ENCODE measurements around the gene MPRIP. TPM values are rescaled to one million over a fixed set of nuclear protein-coding genes. Genes with fewer than 3 reads are reported as not detected.

MPRIP gene
- total RNA-seq, 1 experiment from 2014 or later = 284 TPM

GRCh38 chr17:17172990-17173389, 130.7 kb downstream of the MPRIP start:
- Histone ChIP-seq H3K36me3 (ENCODE audit: control insufficient read depth, insufficient read depth, low read length) (no peaks in the 10 kb centered on the region; the same call in none of the 2 replicates), H3K4me3 (ENCODE audit: low read depth, low read length) (no peak overlapping the region), H3K4me1 (no peaks in the 10 kb centered on the region), H3K9me3 (no peaks in the 10 kb centered on the region), H3K27me3 (replicated peaks; ENCODE audit: control insufficient read depth, insufficient read depth, low read length) (no peaks in the 10 kb centered on the region)
- H3K27ac Mint-ChIP-seq (ENCODE audit: unreplicated experiment) = no peak overlapping the region
- no TSS peak for BruUV-seq (replicated peaks)
- DNase-seq = no peak
- no peaks in the 10 kb centered on the region for H3K9me3 Mint-ChIP-seq (ENCODE audit: unreplicated experiment)
- no peaks in the 10 kb centered on the region for H3K4me1 Mint-ChIP-seq (ENCODE audit: low read depth, unreplicated experiment)
- no peaks in the 10 kb centered on the region for H3K27me3 Mint-ChIP-seq (ENCODE audit: insufficient read depth, unreplicated experiment)
- no peak for TF ChIP-seq CTCF (IDR thresholded peaks at IDR 0.05; ENCODE audit: insufficient read depth in 1 of 2, low read depth in 1 of 2, low read length in 1 of 2, severe bottlenecking in 1 of 2, unreplicated experiment in 1 of 2)
- peaks cover 99% of the 10 kb centered on the region for H3K36me3 Mint-ChIP-seq (ENCODE audit: insufficient read depth, unreplicated experiment)
- intact Hi-C loops (cut with micrococcal nuclease; ENCODE audit: unreplicated experiment) = no loop called here
- no peak overlapping the region for H3K4me3 Mint-ChIP-seq (ENCODE audit: unreplicated experiment)
- CTCF ChIA-PET = no interaction called here
- POLR2A ChIA-PET = interaction anchor here (0.6 kb wide), 2 partner anchors 11 to 55 kb away, joined by 3 to 8 read pairs; no protein-coding TSS in a partner anchor

- Mint-ChIP-seq H3K36me3 (ENCODE audit: insufficient read depth, unreplicated experiment) (peaks cover 99% of the 10 kb centered on the region), H3K9me3 (ENCODE audit: unreplicated experiment) (no peaks in the 10 kb centered on the region), H3K27me3 (ENCODE audit: insufficient read depth, unreplicated experiment) (no peaks in the 10 kb centered on the region), H3K4me3 (ENCODE audit: unreplicated experiment) (no peak overlapping the region), H3K27ac (ENCODE audit: unreplicated experiment) (no peak overlapping the region), H3K4me1 (ENCODE audit: low read depth, unreplicated experiment) (no peaks in the 10 kb centered on the region)
- Histone ChIP-seq H3K27me3 (replicated peaks; ENCODE audit: control insufficient read depth, insufficient read depth, low read length) (no peaks in the 10 kb centered on the region), H3K9me3 (no peaks in the 10 kb centered on the region), H3K4me3 (ENCODE audit: low read depth, low read length) (no peak overlapping the region), H3K36me3 (ENCODE audit: control insufficient read depth, insufficient read depth, low read length) (no peaks in the 10 kb centered on the region; the same call in none of the 2 replicates), H3K4me1 (no peaks in the 10 kb centered on the region)
- ChIA-PET POLR2A (no interaction called here), CTCF (no interaction called here)
- TF ChIP-seq CTCF (IDR thresholded peaks at IDR 0.05; ENCODE audit: insufficient read depth in 1 of 2, low read depth in 1 of 2, low read length in 1 of 2, severe bottlenecking in 1 of 2, unreplicated experiment in 1 of 2) = no peak
- DNase-seq = no peak
- intact Hi-C loops (cut with micrococcal nuclease; ENCODE audit: unreplicated experiment) = no loop called here
- BruUV-seq (replicated peaks) = no TSS peak
Observed at GRCh38 chr17:17173921-17174320, 131.7 kb downstream of the MPRIP start.

GRCh38 chr17:17175340-17175739, 133.1 kb downstream of the MPRIP start:
- H3K4me3 ChIP-seq (ENCODE audit: low read depth, low read length) = no peak overlapping the region
- H3K4me3 Mint-ChIP-seq (ENCODE audit: unreplicated experiment) = no peak overlapping the region
- H3K4me1 Mint-ChIP-seq (ENCODE audit: low read depth, unreplicated experiment) = no peaks in the 10 kb centered on the region
- TF ChIP-seq CTCF (IDR thresholded peaks at IDR 0.05; ENCODE audit: insufficient read depth in 1 of 2, low read depth in 1 of 2, low read length in 1 of 2, severe bottlenecking in 1 of 2, unreplicated experiment in 1 of 2) = no peak
- intact Hi-C loops (cut with micrococcal nuclease; ENCODE audit: unreplicated experiment) = no loop called here
- BruUV-seq (replicated peaks) = no TSS peak
- peaks cover 1% of the 10 kb centered on the region for H3K36me3 ChIP-seq (ENCODE audit: control insufficient read depth, insufficient read depth, low read length)
- no peak for DNase-seq
- CTCF ChIA-PET = no interaction called here
- H3K27me3 Mint-ChIP-seq (ENCODE audit: insufficient read depth, unreplicated experiment) = no peaks in the 10 kb centered on the region
- peaks cover 97% of the 10 kb centered on the region for H3K36me3 Mint-ChIP-seq (ENCODE audit: insufficient read depth, unreplicated experiment)
- POLR2A ChIA-PET = no interaction called here
- no peak overlapping the region for H3K27ac Mint-ChIP-seq (ENCODE audit: unreplicated experiment)
- no peaks in the 10 kb centered on the region for H3K27me3 ChIP-seq (replicated peaks; ENCODE audit: control insufficient read depth, insufficient read depth, low read length)
- H3K9me3 ChIP-seq = no peaks in the 10 kb centered on the region
- no peaks in the 10 kb centered on the region for H3K4me1 ChIP-seq
- no peaks in the 10 kb centered on the region for H3K9me3 Mint-ChIP-seq (ENCODE audit: unreplicated experiment)
